ENCODE measurements around the gene LGALSL. TPM values are rescaled to one million over a fixed set of nuclear protein-coding genes. Genes with fewer than 3 reads are reported as not detected.
A peak's percentile ranks its signal among the peaks of the same experiment; 100 is the strongest.

Gene LGALSL
- total RNA-seq, 6 donors from 2014 or later = 8.4 to 31.5 (median 21.1) TPM

DNA sequence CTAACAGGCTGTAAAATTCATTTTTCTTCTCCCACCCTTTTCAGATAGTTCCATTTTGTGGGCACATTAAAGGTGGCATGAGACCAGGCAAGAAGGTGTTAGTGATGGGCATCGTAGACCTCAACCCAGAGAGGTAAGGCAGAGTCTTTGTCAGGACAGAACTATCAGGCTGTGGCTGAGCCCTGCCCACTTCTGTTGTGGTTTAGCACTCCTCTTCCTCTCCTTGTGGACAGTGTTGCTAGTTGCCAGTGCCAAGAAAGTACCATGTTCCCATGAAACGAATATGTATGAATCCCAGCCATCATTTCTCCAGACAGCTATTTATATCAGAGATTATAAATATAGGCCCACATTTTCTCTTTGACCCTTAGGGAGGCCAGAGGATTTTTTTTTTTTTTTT lies 1.6 kb downstream of the LGALSL start:
- no peaks in the 10 kb centered on the region for H3K27me3 ChIP-seq
- no peak for DNase-seq
- H3K36me3 ChIP-seq = peaks cover 2 to 34% (median 4%) of the 10 kb centered on the region in 4 donors
- peak overlapping the region in 3 of 4 donors; percentile 84 to 96 (median 91) for H3K4me3 ChIP-seq
- H3K4me1 ChIP-seq = peaks cover 18 to 34% (median 21%) of the 10 kb centered on the region in 4 donors
- no peaks in the 10 kb centered on the region for H3K9me3 ChIP-seq
- 38 to 45% methylated on average over 2 of the region's 2 CpGs for WGBS, 2 donors
- no peak for TF ChIP-seq POLR2AphosphoS5 (IDR thresholded peaks at IDR 0.05)
- TF ChIP-seq, protein P1, sequence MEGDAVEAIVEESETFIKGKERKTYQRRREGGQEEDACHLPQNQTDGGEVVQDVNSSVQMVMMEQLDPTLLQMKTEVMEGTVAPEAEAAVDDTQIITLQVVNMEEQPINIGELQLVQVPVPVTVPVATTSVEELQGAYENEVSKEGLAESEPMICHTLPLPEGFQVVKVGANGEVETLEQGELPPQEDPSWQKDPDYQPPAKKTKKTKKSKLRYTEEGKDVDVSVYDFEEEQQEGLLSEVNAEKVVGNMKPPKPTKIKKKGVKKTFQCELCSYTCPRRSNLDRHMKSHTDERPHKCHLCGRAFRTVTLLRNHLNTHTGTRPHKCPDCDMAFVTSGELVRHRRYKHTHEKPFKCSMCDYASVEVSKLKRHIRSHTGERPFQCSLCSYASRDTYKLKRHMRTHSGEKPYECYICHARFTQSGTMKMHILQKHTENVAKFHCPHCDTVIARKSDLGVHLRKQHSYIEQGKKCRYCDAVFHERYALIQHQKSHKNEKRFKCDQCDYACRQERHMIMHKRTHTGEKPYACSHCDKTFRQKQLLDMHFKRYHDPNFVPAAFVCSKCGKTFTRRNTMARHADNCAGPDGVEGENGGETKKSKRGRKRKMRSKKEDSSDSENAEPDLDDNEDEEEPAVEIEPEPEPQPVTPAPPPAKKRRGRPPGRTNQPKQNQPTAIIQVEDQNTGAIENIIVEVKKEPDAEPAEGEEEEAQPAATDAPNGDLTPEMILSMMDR (IDR thresholded peaks at IDR 0.05) = peak in 1 of 6 experiments; percentile 5
- H3K27ac ChIP-seq = peak overlapping the region in 3 of 4 donors; percentile 95 to 98 (median 97)
- no peak for ATAC-seq (ENCODE audit: low FRiP score in 2 of 2)

DNA sequence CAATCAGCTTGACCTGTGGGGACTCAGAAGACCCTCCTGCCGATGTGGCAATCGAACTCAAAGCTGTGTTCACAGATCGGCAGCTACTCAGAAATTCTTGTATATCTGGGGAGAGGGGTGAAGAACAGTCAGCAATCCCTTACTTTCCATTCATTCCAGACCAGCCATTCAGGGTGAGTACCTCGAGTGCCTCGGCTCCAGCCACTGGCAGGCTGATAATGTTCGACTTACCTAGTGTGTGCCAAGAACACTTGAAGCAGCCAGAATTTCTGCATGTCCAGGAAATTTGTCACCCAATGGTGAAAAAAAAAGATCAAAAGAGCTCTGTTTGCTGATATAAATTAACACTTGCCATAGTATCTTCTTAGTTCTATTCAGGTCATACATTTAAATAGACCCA lies 2.3 kb downstream of the LGALSL start:
- H3K27ac ChIP-seq = peak overlapping the region in 1 of 4 donors; percentile 97
- no peak for TF ChIP-seq POLR2AphosphoS5 (IDR thresholded peaks at IDR 0.05)
- peak in 1 of 4 donors; percentile 8 for TF ChIP-seq EP300 (IDR thresholded peaks at IDR 0.05)
- TF ChIP-seq, protein P1 (IDR thresholded peaks at IDR 0.05) = no peak
- TF ChIP-seq POLR2A (IDR thresholded peaks at IDR 0.05) = no peak
- H3K27me3 ChIP-seq = no peaks in the 10 kb centered on the region
- H3K4me1 ChIP-seq = peaks cover 18 to 34% (median 22%) of the 10 kb centered on the region in 4 donors
- peaks cover 2 to 34% (median 4%) of the 10 kb centered on the region in 4 donors for H3K36me3 ChIP-seq
- DNase-seq (peak in 1 of 2 donors; percentile 80), ATAC-seq (ENCODE audit: low FRiP score in 2 of 2) (no peak)
- peak overlapping the region in 2 of 4 donors; percentile 5 to 91 for H3K4me3 ChIP-seq
- no peaks in the 10 kb centered on the region for H3K9me3 ChIP-seq
- WGBS, 2 donors = 71 to 82% methylated on average over 6 of the region's 6 CpGs

DNA sequence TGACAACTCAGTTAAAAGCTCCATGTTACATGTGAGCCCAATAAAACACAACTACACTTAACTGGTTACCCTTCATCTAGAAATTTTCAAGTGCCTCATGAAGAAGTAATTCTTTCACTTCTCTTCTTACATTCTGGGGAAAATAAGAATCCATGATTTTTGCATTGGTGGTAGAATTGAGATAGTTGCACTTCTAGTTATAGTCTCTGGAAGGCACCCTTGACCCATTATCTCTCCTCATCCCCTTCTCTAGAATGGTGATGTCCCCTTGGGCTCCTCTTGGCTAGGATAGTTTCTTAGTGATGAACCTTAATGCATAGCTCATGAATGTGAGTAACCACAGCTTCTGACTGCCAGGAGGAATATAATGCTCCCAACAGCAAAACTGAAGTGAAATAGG lies 3.6 kb downstream of the LGALSL start:
- H3K4me3 ChIP-seq = no peak overlapping the region
- no peak for ATAC-seq (ENCODE audit: low FRiP score in 2 of 2)
- H3K9me3 ChIP-seq = no peaks in the 10 kb centered on the region
- H3K27me3 ChIP-seq = no peaks in the 10 kb centered on the region
- no peak for TF ChIP-seq EP300 (IDR thresholded peaks at IDR 0.05)
- TF ChIP-seq, protein P1 (IDR thresholded peaks at IDR 0.05) = no peak
- TF ChIP-seq POLR2A (IDR thresholded peaks at IDR 0.05) = no peak
- TF ChIP-seq POLR2AphosphoS5 (IDR thresholded peaks at IDR 0.05) = no peak
- DNase-seq = no peak
- peaks cover 2 to 34% (median 4%) of the 10 kb centered on the region in 4 donors for H3K36me3 ChIP-seq
- peaks cover 18 to 34% (median 21%) of the 10 kb centered on the region in 4 donors for H3K4me1 ChIP-seq
- H3K27ac ChIP-seq = no peak overlapping the region

DNA sequence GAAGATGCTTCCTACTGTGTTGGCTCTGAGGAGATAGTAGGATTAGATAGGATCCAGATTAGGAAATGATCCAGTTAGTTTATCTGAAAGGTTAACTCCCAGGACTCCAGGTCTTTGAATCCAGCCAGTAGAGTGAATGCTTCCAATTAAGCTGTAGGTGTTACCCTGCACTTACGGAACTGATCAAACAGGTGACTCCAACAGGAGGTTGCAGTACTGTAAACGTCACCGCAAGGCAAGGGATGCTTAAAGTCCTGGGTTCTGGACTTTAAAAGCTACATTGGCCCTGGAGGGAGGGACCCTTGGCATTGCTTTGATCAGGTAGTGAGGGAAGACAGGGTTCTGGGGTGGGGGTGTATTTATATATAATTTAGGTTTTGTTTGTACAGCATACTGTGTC lies 5.6 kb downstream of the LGALSL start:
- Histone ChIP-seq H3K27me3 (no peaks in the 10 kb centered on the region), H3K27ac (no peak overlapping the region), H3K36me3 (peaks cover 2 to 34% (median 4%) of the 10 kb centered on the region in 4 donors), H3K4me1 (peaks cover 8 to 20% (median 13%) of the 10 kb centered on the region in 4 donors), H3K4me3 (no peak overlapping the region), H3K9me3 (no peaks in the 10 kb centered on the region)
- 79 to 90% methylated on average over 3 of the region's 3 CpGs for WGBS, 2 donors
- TF ChIP-seq POLR2A (IDR thresholded peaks at IDR 0.05) = no peak
- TF ChIP-seq POLR2AphosphoS5 (IDR thresholded peaks at IDR 0.05) = no peak
- TF ChIP-seq EP300 (IDR thresholded peaks at IDR 0.05) = no peak
- TF ChIP-seq, protein P1 (IDR thresholded peaks at IDR 0.05) = no peak
- ATAC-seq (ENCODE audit: low FRiP score in 2 of 2) (no peak), DNase-seq (no peak)

DNA sequence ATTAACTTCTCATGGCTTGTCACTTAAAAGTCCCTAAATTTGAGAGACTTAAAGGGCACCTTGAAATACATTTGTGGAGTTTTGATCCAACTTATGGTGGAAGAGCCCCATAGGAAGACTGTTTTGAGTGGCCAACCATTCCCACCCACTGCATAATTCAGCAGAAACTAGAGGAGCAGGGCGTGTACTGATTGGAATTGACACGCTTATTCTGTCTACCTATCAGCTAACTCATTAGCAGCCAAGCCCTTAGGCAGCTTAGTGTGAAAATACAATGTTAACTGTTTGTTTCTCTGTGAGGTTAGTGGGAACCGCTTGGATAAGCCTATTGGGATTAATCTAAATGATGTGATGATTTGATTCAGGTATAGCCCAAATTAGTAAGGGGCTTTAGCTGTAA lies 6.4 kb downstream of the LGALSL start:
- DNase-seq (no peak), ATAC-seq (ENCODE audit: low FRiP score in 2 of 2) (no peak)
- H3K27ac ChIP-seq = peak overlapping the region in 1 of 4 donors; percentile 17
- H3K9me3 ChIP-seq = no peaks in the 10 kb centered on the region
- H3K4me3 ChIP-seq = no peak overlapping the region
- 49 to 92% methylated on average over 3 of the region's 3 CpGs for WGBS, 2 donors
- no peaks in the 10 kb centered on the region for H3K27me3 ChIP-seq
- peaks cover 2 to 34% (median 4%) of the 10 kb centered on the region in 4 donors for H3K36me3 ChIP-seq
- TF ChIP-seq EP300 (IDR thresholded peaks at IDR 0.05) = no peak
- no peak for TF ChIP-seq POLR2A (IDR thresholded peaks at IDR 0.05)
- no peak for TF ChIP-seq POLR2AphosphoS5 (IDR thresholded peaks at IDR 0.05)
- TF ChIP-seq, protein P1 (IDR thresholded peaks at IDR 0.05) = no peak
- peaks cover 1 to 15% (median 8%) of the 10 kb centered on the region in 4 donors for H3K4me1 ChIP-seq
